HG02973 (cell line): ENCODE data around the gene METTL26.
A peak's percentile ranks its signal among the peaks of the same experiment; 100 is the strongest.

Experiments
- ATAC-seq: cut with Tn5 transposase; IDR thresholded peaks from one replicate; pipeline ENCODE4 v1.9.1; 2021; ENCODE audit warnings: moderate library complexity; ENCODE audit not compliant: unreplicated experiment

The METTL26 gene

GRCh38 chr16:659618-660017, 23.5 kb upstream of the METTL26 start:
- ATAC-seq, result no peak

GRCh38 chr16:658679-659571, 22.8 kb upstream of the METTL26 start:
- no peak for ATAC-seq

- no peak for ATAC-seq
Observed at GRCh38 chr16:657487-657886, 21.4 kb upstream of the METTL26 start.

GRCh38 chr16:654034-654433, 17.9 kb upstream of the METTL26 start:
- no peak for ATAC-seq

- no peak for ATAC-seq
Observed at GRCh38 chr16:652454-653305, 16.6 kb upstream of the METTL26 start.

GRCh38 chr16:651844-652243, 15.7 kb upstream of the METTL26 start:
- no peak for ATAC-seq

GRCh38 chr16:649631-650030, 13.5 kb upstream of the METTL26 start:
- ATAC-seq, result peak; percentile 1

GRCh38 chr16:648781-649589, 12.9 kb upstream of the METTL26 start, which contains the start of gene WDR90:
Gene WDR90, plus strand, starts transcription at chr16:649365. Its CDS starts 52 bp downstream, at chr16:649417.
- peak; percentile 52 for ATAC-seq

GRCh38 chr16:648071-648780, 12.1 kb upstream of the METTL26 start:
- no peak for ATAC-seq

GRCh38 chr16:647173-647902, 11.2 kb upstream of the METTL26 start:
- no peak for ATAC-seq

GRCh38 chr16:646679-647172, 10.6 kb upstream of the METTL26 start:
- no peak for ATAC-seq

- no peak for ATAC-seq
Observed at GRCh38 chr16:645852-646678, 10.0 kb upstream of the METTL26 start.

GRCh38 chr16:644556-644955, 8.5 kb upstream of the METTL26 start:
- no peak for ATAC-seq

- no peak for ATAC-seq
Observed at GRCh38 chr16:643050-643368, 6.9 kb upstream of the METTL26 start.

- peak; percentile 33 for ATAC-seq
Observed at GRCh38 chr16:642189-643049, 6.3 kb upstream of the METTL26 start.

GRCh38 chr16:641326-642188, 5.5 kb upstream of the METTL26 start, which contains the start of gene MCRIP2:
Gene MCRIP2, plus strand, starts transcription at chr16:641828. Its CDS starts 164 bp downstream, at chr16:641992.
- ATAC-seq, result peak; percentile 33

- no peak for ATAC-seq
Observed at GRCh38 chr16:640614-641013, 4.5 kb upstream of the METTL26 start.
